ENCODE results near the gene AFAP1L1.
A peak's percentile ranks its signal among the peaks of the same experiment; 100 is the strongest.
"Not testable (repeated sequence)": the region's sequence is repeated elsewhere in the genome, so short reads cannot be mapped to it uniquely, and the experiment has no call there.

AFAP1L1 gene

DNA sequence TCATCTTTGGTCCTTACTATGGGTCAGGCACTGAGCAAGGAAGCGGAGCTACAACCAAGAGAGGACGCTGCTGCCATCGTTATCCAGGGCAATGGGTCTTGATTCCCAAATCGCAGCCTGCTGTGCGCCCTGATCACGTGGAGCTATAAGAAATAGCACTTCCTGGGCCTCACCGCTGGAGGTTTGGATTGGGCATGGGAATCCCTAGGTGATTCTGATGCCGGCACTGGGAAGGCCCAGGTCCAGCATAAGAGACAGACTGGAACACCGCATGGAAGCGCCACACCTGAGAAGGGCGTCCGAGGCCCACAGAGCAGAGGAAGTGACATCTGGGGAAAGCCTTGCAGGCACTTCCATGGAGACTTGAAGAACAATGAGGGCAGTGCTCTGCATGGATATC lies 104.4 kb downstream of the AFAP1L1 start:
- no peak for DNase-seq

DNA sequence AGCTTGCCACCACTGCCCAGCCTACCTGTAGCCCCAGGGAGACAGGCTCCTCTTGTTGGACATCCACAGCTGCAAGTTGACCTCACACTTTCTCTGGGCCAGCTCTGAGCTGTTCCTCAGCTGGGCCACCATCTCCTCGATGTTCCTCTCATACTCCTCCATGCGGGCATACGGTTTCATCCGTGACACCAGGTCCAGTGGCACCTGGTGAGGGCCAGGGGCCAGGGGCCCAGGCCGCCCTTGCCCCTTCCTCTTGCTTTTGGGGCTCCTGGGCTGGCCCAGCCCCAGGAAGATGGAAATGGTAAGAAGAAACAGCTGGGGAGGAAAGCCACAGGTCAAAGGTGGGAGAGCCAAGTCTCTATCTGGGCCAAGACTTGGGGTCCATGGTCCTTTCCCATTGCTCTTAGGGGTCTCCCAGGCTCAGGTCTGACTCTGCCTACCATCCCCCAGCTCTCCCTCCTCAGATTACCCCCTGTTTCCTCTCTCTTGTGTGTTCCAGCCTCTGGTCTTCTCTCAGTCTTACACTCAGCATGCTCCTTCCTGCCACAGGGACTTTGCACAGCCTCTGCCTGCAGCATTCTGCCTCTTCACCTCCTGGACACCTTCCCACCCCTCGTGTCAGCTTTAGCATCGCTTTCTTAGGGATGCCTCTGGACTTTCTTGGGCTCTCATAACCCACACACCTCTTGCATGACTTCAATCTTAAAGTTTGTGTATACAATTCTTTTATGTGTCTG lies 105.2 kb downstream of the AFAP1L1 start:
- no peak for DNase-seq

DNA sequence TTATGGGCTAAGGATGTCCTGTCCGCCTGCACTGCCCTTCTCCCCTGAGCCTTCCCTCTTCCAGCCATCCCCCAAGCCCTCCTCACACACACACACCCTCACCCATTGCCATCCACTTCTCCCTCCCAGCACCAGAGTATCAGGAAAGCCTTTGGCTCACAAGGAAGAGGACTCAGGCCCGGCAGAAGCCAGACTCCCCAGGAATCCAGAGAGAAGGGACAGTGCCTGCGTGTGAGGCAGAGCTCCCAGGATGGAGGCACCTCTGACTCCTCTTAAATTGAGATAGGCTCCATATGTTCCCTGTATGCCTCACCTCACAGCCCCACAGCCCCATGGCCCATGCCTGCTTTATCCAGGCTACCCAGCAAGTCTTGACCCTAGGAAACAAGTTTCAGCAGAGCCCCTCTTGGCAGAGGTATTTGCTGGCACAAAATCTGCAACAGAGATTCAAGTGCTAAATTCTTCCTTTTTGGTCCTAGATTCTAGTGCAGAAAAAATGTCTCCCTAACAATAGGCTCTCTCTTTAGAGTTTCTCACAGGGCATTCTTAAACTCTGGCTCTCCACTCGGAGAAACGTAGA lies 106.7 kb downstream of the AFAP1L1 start:
- DNase-seq: no peak

DNA sequence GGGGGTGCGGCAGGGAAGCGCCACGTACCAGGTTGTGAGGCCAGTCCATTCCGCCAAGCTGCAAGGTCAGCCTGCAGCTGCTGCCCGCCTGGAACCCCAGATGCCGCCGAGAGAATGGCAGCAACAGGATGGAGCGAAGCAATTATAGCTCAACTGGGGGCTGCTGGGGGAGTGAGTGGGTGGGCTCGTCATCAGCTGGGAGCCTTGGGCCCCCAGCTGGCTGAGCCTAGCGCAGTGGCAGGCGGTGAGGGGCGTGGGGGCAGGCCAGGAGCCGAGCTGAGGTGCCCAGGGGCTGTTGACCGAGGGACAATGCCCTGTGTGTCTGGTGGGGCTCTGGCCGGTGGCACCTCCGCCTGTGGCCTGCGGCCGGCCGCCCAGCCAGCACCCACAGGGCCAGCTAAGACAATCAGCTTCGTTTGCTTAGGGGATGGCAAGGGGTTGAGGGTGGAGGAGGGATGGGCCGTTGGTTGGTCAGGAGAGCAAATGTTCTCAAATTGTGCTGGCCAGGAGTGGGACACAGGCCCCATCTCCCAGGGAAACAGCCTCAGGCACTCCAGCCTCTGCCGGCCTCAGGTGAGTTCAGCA lies 107.6 kb downstream of the AFAP1L1 start, which contains the start of gene IL17B:
TSS of gene IL17B (minus strand) at position 116 of the 585 bp plus-strand sequence. CDS start at position 49, 67 bp downstream.
- DNase-seq: no peak

DNA sequence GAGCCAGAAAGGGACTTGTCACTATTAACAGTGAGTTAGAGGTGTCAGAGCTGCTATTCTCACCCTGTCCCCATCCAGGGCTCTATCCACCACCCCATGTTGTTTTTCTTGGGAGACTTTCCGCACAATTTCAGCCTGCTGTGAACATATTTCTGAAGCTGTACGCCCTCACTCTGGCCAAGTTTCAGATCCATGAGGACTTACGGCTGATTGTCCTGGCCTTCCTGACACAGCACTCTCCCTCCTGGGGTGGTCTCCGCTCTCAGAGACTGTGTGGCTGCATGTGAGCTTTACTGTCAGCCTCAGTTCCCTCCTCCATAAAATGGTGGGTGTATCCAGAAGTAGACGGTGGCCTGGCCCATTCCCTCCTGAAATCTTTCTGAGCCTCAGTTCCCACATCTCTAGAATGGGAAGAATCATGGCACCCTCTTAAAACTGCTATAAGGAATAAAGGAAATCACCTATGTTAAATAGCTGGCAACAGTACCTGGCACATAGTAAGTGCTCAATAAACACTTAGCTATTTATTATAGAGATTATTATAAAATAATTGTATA lies 108.2 kb downstream of the AFAP1L1 start:
- no peak for DNase-seq

DNA sequence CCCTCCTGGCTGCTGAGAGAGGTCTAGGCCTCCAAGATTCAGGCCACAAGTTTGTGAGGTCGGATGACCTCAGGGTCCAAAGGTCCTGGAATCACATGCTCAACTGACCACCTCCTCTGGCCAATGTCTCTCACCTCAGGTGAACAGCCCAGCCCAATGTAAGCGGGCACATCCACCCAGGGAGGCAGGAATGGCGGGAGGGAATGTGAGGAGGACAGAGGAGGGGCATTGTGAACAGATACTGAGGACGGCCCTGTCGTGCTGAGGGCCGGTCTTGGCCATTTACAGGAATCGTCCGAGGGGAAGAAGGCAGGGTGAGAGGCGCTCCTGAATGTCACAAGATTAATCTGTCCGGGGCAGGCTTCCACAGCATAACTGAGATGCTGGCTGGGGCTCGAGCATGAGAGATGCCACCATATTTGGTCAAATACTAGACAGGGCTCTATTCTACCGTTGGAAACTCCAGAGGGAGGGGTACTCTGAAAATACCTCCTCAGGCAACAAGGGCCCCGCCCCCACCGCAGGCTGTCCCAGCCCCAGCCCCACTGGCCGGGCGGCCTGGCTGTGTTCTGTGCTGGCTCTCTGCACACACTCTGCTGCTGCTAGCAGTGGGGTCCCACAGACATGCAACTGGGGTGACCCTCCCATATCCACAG lies 108.9 kb downstream of the AFAP1L1 start:
- no peak for DNase-seq

DNA sequence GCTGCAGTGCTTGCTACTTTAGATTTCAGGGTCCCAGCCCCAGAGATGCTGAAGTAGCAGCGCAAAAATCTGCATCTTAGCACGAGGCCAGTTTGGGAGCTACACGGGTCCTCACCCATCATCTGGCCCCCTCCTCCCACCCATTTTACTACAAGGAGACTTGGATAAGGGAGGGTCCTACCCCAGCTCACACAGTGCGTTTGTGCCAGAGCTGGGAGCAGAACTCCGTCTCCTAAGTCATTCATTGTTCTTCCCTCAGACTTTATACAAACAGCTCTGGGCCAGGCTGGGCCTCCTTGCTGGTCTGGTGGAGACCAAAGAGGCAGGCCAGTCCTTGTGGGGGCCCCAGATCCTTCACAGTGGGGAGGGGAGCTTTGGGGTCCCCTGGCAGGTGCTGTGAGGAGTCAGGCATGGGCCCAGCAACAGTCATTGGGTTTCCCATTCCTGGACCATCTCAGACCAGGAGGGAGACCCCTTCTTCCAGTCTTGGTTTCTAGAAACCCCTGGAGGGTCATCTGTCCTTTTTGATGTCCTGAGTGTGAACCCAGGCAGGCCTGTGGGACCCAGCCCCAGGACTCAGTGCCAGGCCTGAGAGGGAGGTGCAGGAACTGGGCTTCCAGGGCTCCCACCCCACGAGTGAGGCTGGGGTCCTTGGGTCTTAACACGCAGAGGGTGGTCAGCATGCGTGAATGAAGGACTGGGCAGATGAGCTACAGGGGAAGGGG lies 109.8 kb downstream of the AFAP1L1 start:
- DNase-seq: no peak

DNA sequence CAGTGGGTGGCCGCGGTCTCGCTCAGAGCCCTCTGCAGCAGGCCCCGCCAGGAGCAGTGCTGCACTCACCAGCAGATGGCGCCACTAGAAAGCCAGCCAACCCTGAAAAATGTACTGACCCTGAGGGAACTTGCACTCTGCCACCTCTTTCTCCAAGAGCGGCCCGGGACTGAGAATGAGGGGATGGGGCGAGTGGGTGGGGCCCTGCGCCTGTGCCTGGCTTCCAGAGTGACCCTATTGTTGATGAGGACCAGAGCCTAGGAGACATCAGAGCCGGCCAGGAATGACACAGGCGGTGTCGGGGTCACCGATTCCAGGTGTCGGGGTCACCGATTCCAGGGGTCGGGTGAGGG lies 110.3 kb downstream of the AFAP1L1 start:
- DNase-seq: peak; percentile 76

DNA sequence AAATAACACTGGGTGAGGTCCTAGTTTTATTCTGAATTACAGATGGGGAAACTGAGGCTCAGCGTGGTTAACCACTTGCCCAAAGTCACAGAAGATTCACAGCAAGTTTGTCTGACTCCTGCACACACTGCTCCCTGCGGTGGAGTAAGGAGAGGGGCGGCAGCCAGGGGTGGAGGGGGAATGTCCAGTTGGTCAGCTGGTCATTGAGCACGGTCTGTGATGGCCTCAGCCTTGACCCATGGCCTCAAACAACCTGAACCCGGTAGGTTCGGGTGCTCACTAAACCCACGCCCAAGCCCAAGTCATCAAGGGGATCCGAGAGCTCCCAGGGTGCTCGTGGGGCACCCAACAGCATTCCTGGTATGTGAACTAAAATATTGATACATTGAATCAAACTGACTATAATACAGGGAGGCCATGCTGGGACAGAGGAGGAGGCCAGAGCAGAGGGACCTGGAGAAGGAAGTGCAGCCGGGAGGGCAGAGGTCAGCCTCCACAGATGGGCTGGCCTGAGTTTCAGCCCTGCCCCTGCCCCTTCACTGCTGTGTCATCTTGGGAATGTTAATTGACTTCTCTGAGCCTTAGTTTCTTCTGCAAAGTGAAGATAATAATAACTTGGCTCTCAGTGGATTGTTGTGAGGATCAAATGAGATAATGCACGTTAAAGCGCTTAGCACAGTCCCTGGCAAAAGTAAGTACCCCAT lies 111.0 kb downstream of the AFAP1L1 start:
- no peak for DNase-seq

DNA sequence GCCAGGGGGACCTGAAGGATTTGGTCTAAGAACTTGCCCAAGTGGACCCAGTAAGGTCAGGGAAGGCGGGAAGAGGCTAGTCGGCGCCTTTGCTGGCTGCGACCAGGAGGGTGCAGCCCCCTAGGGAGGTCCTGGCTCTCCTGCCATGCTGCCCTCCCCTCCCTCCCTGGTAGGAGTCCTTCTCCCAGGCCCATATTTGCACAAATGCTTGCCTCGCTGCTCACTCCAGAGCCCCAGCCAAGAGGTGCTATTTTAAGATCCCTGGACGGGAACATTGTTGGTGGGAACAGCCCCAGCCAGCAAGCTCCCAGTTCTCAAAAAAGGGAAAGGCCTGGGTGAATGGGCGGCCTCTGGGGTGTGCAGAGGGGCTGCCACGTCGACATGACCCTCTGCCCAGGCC lies 111.7 kb downstream of the AFAP1L1 start:
- no peak for DNase-seq

DNA sequence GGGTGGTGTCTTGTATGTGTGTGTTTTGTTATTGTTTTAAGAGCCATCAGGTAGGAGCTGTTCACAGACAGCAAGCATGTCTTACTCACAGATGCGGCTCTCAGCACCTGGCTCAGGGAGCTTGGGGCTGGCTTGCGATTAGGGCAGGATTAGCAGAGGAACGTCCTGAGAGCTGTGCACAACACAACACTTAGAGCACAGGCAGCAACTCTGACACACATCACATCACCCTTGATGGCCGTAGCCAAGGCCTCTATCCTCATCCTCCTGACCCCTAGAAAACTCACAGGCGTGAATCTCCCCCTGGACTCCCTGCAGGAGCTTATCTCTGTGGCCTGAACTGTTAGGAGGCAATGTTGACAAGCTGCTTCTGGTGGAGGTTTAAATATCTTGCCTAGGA lies 114.5 kb downstream of the AFAP1L1 start:
- DNase-seq: no peak

DNA sequence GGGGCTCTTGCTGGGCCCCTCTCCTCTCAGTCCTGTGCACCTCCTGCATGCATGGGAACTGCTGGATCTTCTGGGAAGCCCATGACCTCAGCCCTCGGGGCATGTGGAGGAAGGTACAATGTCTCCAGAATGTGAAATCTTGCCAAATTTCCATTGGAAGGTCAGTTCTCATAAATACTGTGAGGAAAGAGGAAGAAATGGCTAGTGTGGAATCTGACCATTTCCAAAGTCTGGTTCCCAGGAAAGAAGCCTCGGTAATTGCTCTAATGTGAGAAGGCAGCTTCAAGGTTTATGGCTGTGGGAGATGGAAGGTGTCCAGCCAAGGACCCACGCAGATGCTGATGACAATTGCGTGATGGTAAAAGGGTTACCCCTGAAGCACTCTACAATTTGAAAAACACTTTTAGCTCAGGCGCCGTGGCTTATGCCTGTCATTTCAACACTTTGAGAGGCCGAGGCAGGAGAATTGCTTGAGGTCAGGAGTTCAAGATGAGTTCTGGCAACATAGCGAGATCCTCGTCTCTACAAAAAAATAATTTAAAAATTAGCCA lies 115.5 kb downstream of the AFAP1L1 start:
- no peak for DNase-seq

DNA sequence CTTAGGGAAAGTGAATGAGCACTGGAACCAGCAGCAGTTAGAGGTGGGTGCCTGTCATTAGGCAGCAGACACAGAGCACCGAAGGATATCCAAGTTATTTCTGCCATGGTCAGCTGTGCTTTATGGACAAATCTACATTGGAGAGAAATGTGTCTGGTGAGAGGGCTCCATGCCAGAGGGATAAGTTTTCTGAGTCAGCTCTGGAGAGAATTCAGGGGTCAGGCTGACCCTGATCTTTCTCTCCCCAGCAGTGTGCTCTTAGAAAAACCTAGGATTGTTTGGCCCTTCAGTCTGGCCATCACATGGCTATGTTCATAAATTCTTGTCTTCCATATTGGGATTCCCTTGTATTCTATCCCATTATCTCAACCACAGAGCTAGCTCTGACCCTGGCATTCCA lies 116.3 kb downstream of the AFAP1L1 start:
- no peak for DNase-seq

DNA sequence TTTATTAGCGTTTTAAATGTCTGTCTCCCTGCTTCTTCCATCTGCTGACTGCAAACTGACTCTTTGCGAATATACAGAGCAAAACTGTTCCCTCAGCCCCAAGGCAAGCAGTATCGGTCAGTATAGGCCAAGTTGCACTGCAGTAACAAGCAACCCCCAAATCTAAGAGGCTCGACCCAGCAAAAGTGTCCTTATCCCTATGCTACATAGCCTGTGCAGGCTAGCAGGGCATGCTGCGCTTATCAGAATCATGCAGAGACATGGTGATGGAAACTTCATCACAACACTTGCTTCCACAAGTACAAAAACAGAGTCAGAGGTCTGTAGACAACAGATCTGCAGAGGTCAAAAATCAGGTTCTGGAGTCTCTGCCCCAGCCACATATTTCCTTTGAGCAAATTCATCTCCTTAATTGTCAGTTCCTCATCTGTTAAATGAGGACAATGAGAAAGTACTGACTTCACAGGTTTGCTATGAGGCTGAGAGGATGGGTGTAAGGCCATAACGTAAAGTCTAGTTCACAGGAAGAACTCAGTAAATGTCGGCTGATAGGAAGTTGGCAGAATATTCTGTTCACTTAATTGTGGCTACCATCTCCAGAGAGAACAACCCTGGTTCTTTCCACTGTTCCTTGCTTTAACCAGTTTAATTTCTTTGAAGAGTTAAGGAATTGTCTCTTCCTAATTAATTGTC lies 117.0 kb downstream of the AFAP1L1 start:
- DNase-seq: no peak

DNA sequence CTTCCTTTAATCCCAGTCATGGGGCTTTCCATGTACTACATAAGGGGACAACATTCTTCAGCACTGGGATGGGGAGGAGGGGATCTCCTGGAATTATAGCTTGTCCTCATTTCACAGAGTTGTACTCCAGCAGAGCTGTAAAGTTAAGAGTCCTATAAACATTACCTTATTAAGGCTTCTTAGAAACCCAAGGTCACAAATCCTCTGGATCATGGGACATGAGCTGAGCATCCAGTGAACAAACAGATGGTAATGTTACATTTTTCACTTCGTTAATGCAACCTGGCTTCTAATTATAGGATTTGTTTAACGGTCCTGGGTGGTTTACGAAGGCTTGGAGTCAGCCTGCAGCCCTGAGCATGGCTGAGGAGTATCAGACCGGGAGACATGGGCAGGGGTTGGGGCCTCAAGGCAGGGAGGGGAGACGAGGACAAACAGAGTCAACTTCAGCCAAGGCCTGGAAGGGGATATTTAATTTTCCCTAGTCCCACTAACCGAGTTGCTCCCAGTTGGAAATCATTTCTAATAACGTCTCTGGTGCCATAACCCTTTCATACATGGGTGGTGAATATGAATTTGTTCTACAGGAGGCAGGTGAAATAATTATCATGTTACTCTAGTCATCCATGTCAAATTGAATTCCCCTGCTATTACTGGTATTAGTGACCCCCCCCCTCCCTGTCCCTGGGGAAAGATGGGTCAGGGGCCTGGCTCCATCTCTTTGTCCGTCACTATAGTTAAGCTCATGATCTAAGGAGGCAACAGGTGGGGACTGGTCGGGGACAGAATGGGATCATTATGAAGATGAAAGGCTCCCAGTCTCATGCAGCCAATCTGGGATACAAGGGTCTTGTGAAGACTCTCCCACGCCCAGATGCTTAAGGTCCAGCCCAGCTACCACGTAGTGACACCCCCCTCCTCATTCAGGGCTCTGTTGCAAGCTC lies 118.2 kb downstream of the AFAP1L1 start:
- peak; percentile 5 for DNase-seq

DNA sequence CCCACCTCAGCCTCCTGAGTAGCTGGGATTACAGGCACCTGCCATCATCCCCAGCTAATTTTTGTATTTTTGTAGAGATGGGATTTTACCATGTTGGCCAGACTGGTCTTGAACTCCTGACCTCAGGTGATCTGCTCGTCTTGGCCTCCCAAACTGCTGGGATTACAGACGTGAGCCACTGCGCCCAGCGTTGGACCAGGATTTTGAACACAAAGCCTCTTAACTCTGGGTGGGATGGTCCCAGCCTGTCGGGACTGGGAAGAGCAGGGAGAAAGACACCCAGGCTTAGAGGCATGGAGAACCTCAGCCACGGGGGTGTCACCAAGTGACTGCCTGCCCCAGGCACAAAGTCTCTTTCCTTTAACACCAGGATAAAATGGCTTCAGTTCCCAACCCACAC lies 119.4 kb downstream of the AFAP1L1 start:
- DNase-seq: not testable (repeated sequence)

Measured in suppressor macrophage treated with lipopolysaccharide for 4 hours (primary cell).